Uterus (tissue), 4 donors: Measurements from ENCODE around the gene CTSO. TPM values are rescaled to one million over a fixed set of nuclear protein-coding genes. Genes with fewer than 3 reads are reported as not detected.

ENCODE experiments used
- DNase-seq, 2 donors: peaks; one replicate each; pipeline ENCODE4 v3.0.0-alpha.2; 2019 to 2020
- H3K27ac ChIP-seq, 2 donors: fragments of 200-600 bp; sonication (generic); 1 replicate in 1 of 2; 2 replicates in 1 of 2; pipeline ENCODE4 v1.5.1; 2016 to 2018
- H3K27me3 ChIP-seq, 2 donors: fragments of 200-600 bp; sonication (generic); one replicate each; pipeline ENCODE4 v1.5.1; 2018 to 2019; ENCODE audit warnings: control low read depth in 1 of 2
- H3K36me3 ChIP-seq, 2 donors: fragments of 200-600 bp; sonication (generic); one replicate each; pipeline ENCODE4 v1.5.1; 2019; ENCODE audit warnings: control low read depth in 1 of 2
- H3K4me1 ChIP-seq, 2 donors: fragments of 200-600 bp; sonication (generic); one replicate each; pipeline ENCODE4 v1.5.1; 2018 to 2019; ENCODE audit warnings: control low read depth in 1 of 2
- H3K4me3 ChIP-seq, 2 donors: fragments of 200-600 bp; sonication (generic); 1 replicate in 1 of 2; 2 replicates in 1 of 2; pipeline ENCODE4 v1.5.1; 2018 to 2019; ENCODE audit warnings: mild to moderate bottlenecking in 1 of 2
- H3K9me3 ChIP-seq, 2 donors: fragments of 200-600 bp; sonication (generic); one replicate each; pipeline ENCODE4 v1.5.1; 2019; ENCODE audit warnings: control low read depth in 1 of 2
- POLR2A ChIP-seq, 2 donors: fragments of 450-650 bp; IDR thresholded peaks; one replicate each; pipeline ENCODE4 v1.6.1; 2016; ENCODE audit warnings: antibody characterized with exemption in 2 of 2, mild to moderate bottlenecking in 1 of 2, moderate library complexity in 1 of 2
- intact Hi-C: fragments of 100-400 bp; cut with DNase I; formaldehyde crosslinking; loops from one replicate; pipeline ENCODE4 v1.15.1; 2023; ENCODE audit warnings: low total_unique reads
- total RNA-seq, 4 donors: library from RNA; depleted of rRNA in 3 of 4; stranded (reverse); fragments of >200 nt in 3 of 4; gene quantifications; one replicate each; pipeline versions ENCODE4 v1.1.0 to v1.2.4, GENCODE V29; 2014 to 2023
- TF ChIP-seq, protein P1 (sequence below), 4 experiments: fragments of 200-600 bp in 2 of 4; fragments of 450-650 bp in 2 of 4; sonication (generic) in 2 of 4; IDR thresholded peaks; one replicate each; pipeline ENCODE4 v1.5.1; 2016 to 2019; ENCODE audit warnings: antibody characterized with exemption in 4 of 4, mild to moderate bottlenecking in 2 of 4, moderate library complexity in 1 of 4
- donor health status: DM: yes; HTN: yes; CAD: no.

The CTSO gene
- total RNA-seq, 4 donors from 2014 or later: 22.0 to 77.8 (median 28.6) TPM

DNA sequence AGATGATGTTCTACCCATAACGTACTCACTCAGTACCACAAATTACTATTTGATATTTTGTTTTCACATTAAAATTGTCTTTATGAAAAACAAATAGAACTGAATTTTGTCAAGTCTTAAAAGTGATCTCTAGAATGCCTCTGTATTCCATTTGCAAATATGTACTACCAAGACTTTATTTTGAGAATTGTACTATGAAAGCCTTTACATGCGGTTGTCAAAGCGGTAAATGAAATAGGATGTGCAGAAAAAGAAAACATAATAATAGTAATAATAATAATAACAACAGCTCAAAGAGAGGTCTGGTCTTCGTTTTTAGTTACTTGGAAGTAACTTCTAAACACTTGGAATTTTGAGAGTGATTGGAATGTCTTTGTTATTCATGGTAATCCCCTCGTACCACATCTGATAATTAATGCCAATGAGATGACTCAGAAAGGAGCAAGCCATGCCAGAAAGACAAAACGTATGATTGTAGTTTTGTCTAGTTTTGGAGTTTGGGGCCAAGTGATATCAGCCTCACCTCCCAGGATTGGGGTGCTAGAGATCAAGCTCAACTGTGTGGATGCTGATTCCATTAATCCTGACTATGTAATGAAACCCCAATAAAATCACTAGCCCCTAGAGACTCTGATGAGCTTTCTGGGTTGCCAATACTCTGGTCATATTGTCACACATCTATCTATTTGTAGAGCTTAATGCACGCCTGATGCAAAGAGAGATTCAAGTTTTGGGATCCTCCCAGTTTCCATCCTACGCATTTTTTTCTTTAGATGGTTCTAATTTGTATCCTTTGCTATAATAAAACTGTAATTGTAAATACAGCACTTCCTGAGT is 20.2 kb upstream of the CTSO start:
- Histone ChIP-seq H3K36me3 (no peaks in the 10 kb centered on the region), H3K9me3 (no peaks in the 10 kb centered on the region), H3K4me3 (no peak overlapping the region), H3K27me3 (no peaks in the 10 kb centered on the region), H3K27ac (no peak overlapping the region), H3K4me1 (no peaks in the 10 kb centered on the region)
- DNase-seq: no peak
- intact Hi-C loops: no loop called here
- no peak for TF ChIP-seq POLR2A (IDR thresholded peaks at IDR 0.05)
- TF ChIP-seq, protein P1, sequence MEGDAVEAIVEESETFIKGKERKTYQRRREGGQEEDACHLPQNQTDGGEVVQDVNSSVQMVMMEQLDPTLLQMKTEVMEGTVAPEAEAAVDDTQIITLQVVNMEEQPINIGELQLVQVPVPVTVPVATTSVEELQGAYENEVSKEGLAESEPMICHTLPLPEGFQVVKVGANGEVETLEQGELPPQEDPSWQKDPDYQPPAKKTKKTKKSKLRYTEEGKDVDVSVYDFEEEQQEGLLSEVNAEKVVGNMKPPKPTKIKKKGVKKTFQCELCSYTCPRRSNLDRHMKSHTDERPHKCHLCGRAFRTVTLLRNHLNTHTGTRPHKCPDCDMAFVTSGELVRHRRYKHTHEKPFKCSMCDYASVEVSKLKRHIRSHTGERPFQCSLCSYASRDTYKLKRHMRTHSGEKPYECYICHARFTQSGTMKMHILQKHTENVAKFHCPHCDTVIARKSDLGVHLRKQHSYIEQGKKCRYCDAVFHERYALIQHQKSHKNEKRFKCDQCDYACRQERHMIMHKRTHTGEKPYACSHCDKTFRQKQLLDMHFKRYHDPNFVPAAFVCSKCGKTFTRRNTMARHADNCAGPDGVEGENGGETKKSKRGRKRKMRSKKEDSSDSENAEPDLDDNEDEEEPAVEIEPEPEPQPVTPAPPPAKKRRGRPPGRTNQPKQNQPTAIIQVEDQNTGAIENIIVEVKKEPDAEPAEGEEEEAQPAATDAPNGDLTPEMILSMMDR (IDR thresholded peaks at IDR 0.05): no peak

- intact Hi-C loops: no loop called here
- Histone ChIP-seq H3K4me1 (no peaks in the 10 kb centered on the region), H3K4me3 (no peak overlapping the region), H3K36me3 (no peaks in the 10 kb centered on the region), H3K27me3 (no peaks in the 10 kb centered on the region), H3K27ac (no peak overlapping the region), H3K9me3 (no peaks in the 10 kb centered on the region)
- no peak for TF ChIP-seq POLR2A (IDR thresholded peaks at IDR 0.05)
- TF ChIP-seq, protein P1 (IDR thresholded peaks at IDR 0.05): peak in 1 of 4 experiments; percentile 22
- DNase-seq: no peak
Observed at GRCh38 chr4:155972098-155972497, 18.4 kb upstream of the CTSO start.

GRCh38 chr4:155966731-155967395 is 13.2 kb upstream of the CTSO start:
- H3K9me3 ChIP-seq: no peaks in the 10 kb centered on the region
- no peaks in the 10 kb centered on the region for H3K27me3 ChIP-seq
- no peak overlapping the region for H3K27ac ChIP-seq
- DNase-seq: no peak
- H3K4me1 ChIP-seq: no peaks in the 10 kb centered on the region
- intact Hi-C loops: no loop called here
- no peaks in the 10 kb centered on the region for H3K36me3 ChIP-seq
- TF ChIP-seq, protein P1 (IDR thresholded peaks at IDR 0.05): no peak
- no peak for TF ChIP-seq POLR2A (IDR thresholded peaks at IDR 0.05)
- no peak overlapping the region for H3K4me3 ChIP-seq

DNA sequence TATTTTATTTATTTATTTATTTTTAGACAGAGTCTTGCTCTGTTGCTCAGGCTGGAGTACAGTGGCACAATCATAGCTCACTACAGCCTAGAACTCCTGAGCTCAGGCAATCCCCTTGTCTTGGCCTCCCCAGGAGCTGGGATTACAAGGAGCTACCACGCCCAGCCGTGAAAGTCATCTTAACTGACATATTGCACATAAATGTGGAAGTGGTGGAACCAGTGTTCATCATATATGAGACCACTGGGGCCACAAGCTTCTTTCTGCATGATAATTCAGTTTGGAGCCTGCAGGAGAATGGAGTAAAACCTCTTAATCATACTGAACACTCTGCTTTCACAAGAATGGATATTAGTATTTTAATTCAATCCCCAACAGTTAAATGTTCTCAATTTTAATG is 12.5 kb upstream of the CTSO start:
- Histone ChIP-seq H3K4me1 (no peaks in the 10 kb centered on the region), H3K4me3 (no peak overlapping the region), H3K27me3 (no peaks in the 10 kb centered on the region), H3K9me3 (no peaks in the 10 kb centered on the region), H3K36me3 (no peaks in the 10 kb centered on the region), H3K27ac (no peak overlapping the region)
- DNase-seq: no peak
- intact Hi-C loops: no loop called here
- TF ChIP-seq, protein P1 (IDR thresholded peaks at IDR 0.05): no peak
